HepG2 (cell line): ENCODE data around the gene RTP4. TPM values are rescaled to one million over a fixed set of nuclear protein-coding genes. Genes with fewer than 3 reads are reported as not detected.

Experiments
- ATAC-seq: fragments of 200-7000 bp; cut with Tn5 transposase; 3 replicates; pipeline ENCODE4 v1.9.1; 2020; ENCODE audit warnings: mild to moderate bottlenecking, moderate library complexity
- BruUV-seq: library from RNA; stranded (reverse); fragments of 400-500 nt; replicated peaks from 2 replicates; lab custom pipeline; 2021; lab: Mats Ljungman, UMichigan
- CTCF ChIA-PET: fragments of 300-600 bp; formaldehyde crosslinking; extraction: SDS; loops from one replicate; lab custom pipeline; 2021; ENCODE audit warnings: low total read pairs, inconsistent platforms, low intra/inter-chr PET ratio; lab: Yijun Ruan, JAX
- POLR2A ChIA-PET: fragments of 350-600 bp; sonication (Branson Sonifier 250); formaldehyde crosslinking; loops from one replicate; lab custom pipeline; 2020; ENCODE audit warnings: antibody characterized with exemption, inconsistent platforms; lab: Yijun Ruan, JAX
- DNase-seq: peaks from one replicate; pipeline ENCODE4 v3.0.0-alpha.2; 2015; ENCODE audit warnings: low spot score
- FAIRE-seq: peaks from 3 replicates; lab custom pipeline; 2011; peaks lifted over from hg19 to GRCh38; lab: Jason Lieb, UNC
- H2AFZ ChIP-seq: one replicate; pipeline ENCODE4 v1.6.1; 2011; ENCODE audit warnings: low read length, inconsistent platforms
- H3K27ac ChIP-seq: fragments of 300-600 bp; 3 replicates; pipeline ENCODE4 v1.8.0; 2011; ENCODE audit warnings: mixed run types, mild to moderate bottlenecking, mixed read lengths, low read length, inconsistent platforms; ENCODE audit not compliant: insufficient read depth; ENCODE audit errors: extremely low read length
- H3K27me3 ChIP-seq, 2 experiments: fragments of 200-600 bp in 1 of 2; 2 replicates in 1 of 2; 3 replicates in 1 of 2; pipeline versions ENCODE4 v1.6.0 to v1.8.0; 2011; ENCODE audit warnings: low read length in 2 of 2, mild to moderate bottlenecking in 2 of 2, moderate library complexity in 2 of 2, inconsistent platforms in 1 of 2; ENCODE audit not compliant: insufficient read depth in 2 of 2, control insufficient read depth in 1 of 2
- H3K36me3 ChIP-seq, 2 experiments: fragments of 200-600 bp in 1 of 2; replicated peaks in 1 of 2; 2 replicates in 1 of 2; 3 replicates in 1 of 2; pipeline versions ENCODE4 v1.5.1 to v1.8.0; 2011; ENCODE audit warnings: low read length in 2 of 2, inconsistent platforms in 1 of 2; ENCODE audit not compliant: insufficient read depth in 2 of 2, control insufficient read depth in 1 of 2
- H3K4me1 ChIP-seq: 2 replicates; pipeline ENCODE4 v1.5.1; 2012; ENCODE audit warnings: low read length, inconsistent platforms; ENCODE audit not compliant: insufficient read depth
- H3K4me2 ChIP-seq: 2 replicates; pipeline ENCODE4 v1.6.0; 2011; ENCODE audit warnings: low read depth, low read length, inconsistent platforms
- H3K4me3 ChIP-seq, 3 experiments: fragments of 200-600 bp in 1 of 3; sonication (generic), shearing (Covaris generic) in 1 of 3; replicated peaks in 1 of 3; 2 replicates each; pipeline ENCODE4 v1.5.1; 2011 to 2016; ENCODE audit warnings: low read length in 3 of 3, inconsistent platforms in 2 of 3, low read depth in 2 of 3, mild to moderate bottlenecking in 2 of 3, control low read depth in 1 of 3, mixed read lengths in 1 of 3; ENCODE audit not compliant: insufficient read depth in 1 of 3
- H3K79me2 ChIP-seq: one replicate; pipeline ENCODE4 v1.6.1; 2011; ENCODE audit warnings: low read length, inconsistent platforms; ENCODE audit not compliant: insufficient read depth
- H3K9ac ChIP-seq: 2 replicates; pipeline ENCODE4 v1.6.0; 2011; ENCODE audit warnings: mild to moderate bottlenecking, low read depth, low read length, inconsistent platforms; ENCODE audit not compliant: insufficient read depth
- H3K9me3 ChIP-seq: 2 replicates; pipeline ENCODE4 v1.5.1; 2012; ENCODE audit warnings: mild to moderate bottlenecking, low read length
- H4K20me1 ChIP-seq: 2 replicates; pipeline ENCODE4 v1.6.0; 2011; ENCODE audit warnings: inconsistent platforms, mild to moderate bottlenecking, low read length, moderate library complexity; ENCODE audit not compliant: insufficient read depth
- ARNTL ChIP-seq: sonication (generic); formaldehyde crosslinking; IDR thresholded peaks from 2 replicates; pipeline ENCODE4 v1.4.0; 2020; ENCODE audit warnings: mild to moderate bottlenecking, missing genetic modification reagents
- ATF7 ChIP-seq, 2 experiments: fragments of 450-650 bp in 1 of 2; sonication (generic) in 1 of 2; formaldehyde crosslinking in 1 of 2; IDR thresholded peaks; 2 replicates each; pipeline versions ENCODE4 v1.4.0 to v1.6.1; 2016 to 2020; ENCODE audit warnings: antibody characterized with exemption in 1 of 2, mild to moderate bottlenecking in 1 of 2, missing genetic modification reagents in 1 of 2
- HMG20B ChIP-seq: conservative IDR thresholded peaks from 2 replicates; pipeline ENCODE4 v1.6.1; 2016; ENCODE audit warnings: missing genetic modification reagents, missing compliant biosample characterization
- KMT2A ChIP-seq: sonication (generic); formaldehyde crosslinking; IDR thresholded peaks from 2 replicates; pipeline ENCODE4 v1.4.0; 2020; ENCODE audit warnings: missing genetic modification reagents
- NR2F2 ChIP-seq: IDR thresholded peaks from 2 replicates; pipeline ENCODE4 v1.6.1; 2012; ENCODE audit warnings: low read depth, inconsistent platforms, borderline replicate concordance
- PPARG ChIP-seq: conservative IDR thresholded peaks from 2 replicates; pipeline ENCODE4 v1.6.1; 2016; ENCODE audit warnings: missing biosample characterization, missing genetic modification reagents
- SALL1 ChIP-seq: sonication (generic); formaldehyde crosslinking; IDR thresholded peaks from 2 replicates; pipeline ENCODE4 v1.8.0; 2022; ENCODE audit warnings: mild to moderate bottlenecking, missing genetic modification reagents
- SCMH1 ChIP-seq: sonication (generic); formaldehyde crosslinking; IDR thresholded peaks from 2 replicates; pipeline ENCODE4 v1.9.0; 2021; ENCODE audit warnings: missing genetic modification reagents, mild to moderate bottlenecking, borderline replicate concordance
- TGIF2 ChIP-seq: IDR thresholded peaks from 2 replicates; pipeline ENCODE4 v1.6.1; 2016; ENCODE audit warnings: control low read depth, missing compliant biosample characterization
- ZNF230 ChIP-seq: sonication (generic); formaldehyde crosslinking; IDR thresholded peaks from 2 replicates; pipeline ENCODE4 v1.4.0; 2020; ENCODE audit warnings: mild to moderate bottlenecking, missing genetic modification reagents
- ZSCAN20 ChIP-seq: sonication (generic); formaldehyde crosslinking; IDR thresholded peaks from 2 replicates; pipeline ENCODE4 v1.4.0; 2020; ENCODE audit warnings: missing genetic modification reagents, mild to moderate bottlenecking, borderline replicate concordance
- WGBS: methylation state at CpG from one replicate; pipeline ENCODE4 v1.1.6; 2017; ENCODE audit warnings: low lambda C conversion rate; 5-methylcytosine and 5-hydroxymethylcytosine counted together
- in situ Hi-C: cut with HindIII; loops from 2 replicates; pipeline ENCODE4 v1.10.0; 2017; ENCODE audit warnings: low pct_unique_long_range_greater_than_20kb; ENCODE audit not compliant: extremely low pct_ligation_motif_present
- intact Hi-C: fragments of 100-400 bp; cut with micrococcal nuclease; formaldehyde crosslinking; loops from one replicate; pipeline ENCODE4 v1.10.0; 2022; ENCODE audit not compliant: unreplicated experiment
- polyA plus RNA-seq, 8 experiments: library from polyadenylated mRNA; depleted of rRNA in 3 of 8; stranded (reverse) in 7 of 8; unstranded in 1 of 8; fragments of >200 nt; fragmentation: Illumina TruSeq in 4 of 8; extraction: Trizol in 4 of 8; gene quantifications; 2 replicates each; pipeline versions ENCODE4 v1.2.1 to v1.2.3, GENCODE V29; 2011 to 2016; ENCODE audit warnings: low read depth in 4 of 8, missing spikeins in 1 of 8, mixed read lengths in 1 of 8; ENCODE audit not compliant: insufficient read depth in 1 of 8
- total RNA-seq, 5 experiments: library from RNA; depleted of rRNA; stranded (reverse); fragments of >200 nt; fragmentation: Illumina TruSeq; extraction: Trizol; gene quantifications; 2 replicates each; pipeline ENCODE4 v1.2.3, GENCODE V29; 2016; ENCODE audit warnings: low read depth in 1 of 5

RTP4 gene
- total and polyA plus RNA-seq, 2 of the 13 experiments (the other 11 are each of a cell fraction or from before 2014, with no cell fraction given), result 0.11 to 0.62 TPM

- Histone ChIP-seq H3K4me2 (no peak overlapping the region), H3K79me2 (no peaks in the 10 kb centered on the region), H3K27me3 (no peaks in the 10 kb centered on the region), H4K20me1 (no peaks in the 10 kb centered on the region), H3K4me3 (no peak overlapping the region), H2AFZ (no peak overlapping the region), H3K9ac (no peak overlapping the region), H3K9me3 (no peaks in the 10 kb centered on the region), H3K27ac (no peak overlapping the region), H3K4me1 (no peaks in the 10 kb centered on the region), H3K36me3 (no peaks in the 10 kb centered on the region)
- CTCF ChIA-PET, result no interaction called here
- WGBS, result 22% methylated on average over 5 of the region's 5 CpGs
- POLR2A ChIA-PET, result no interaction called here
- ATAC-seq, result no peak
- no TSS peak for BruUV-seq
- in situ Hi-C loops, result no loop called here
- DNase-seq, result no peak
- intact Hi-C loops, result no loop called here
- no peak for FAIRE-seq
- TF ChIP-seq ZSCAN20 (CRISPR knock-in tag) (no peak), SALL1 (CRISPR knock-in tag) (no peak), PPARG (no peak), HMG20B (no peak), ZNF230 (CRISPR knock-in tag) (no peak), KMT2A (CRISPR knock-in tag) (no peak)
These were observed 7.4 kb downstream of the RTP4 start for GRCh38 chr3:187375581-187375980.

DNA sequence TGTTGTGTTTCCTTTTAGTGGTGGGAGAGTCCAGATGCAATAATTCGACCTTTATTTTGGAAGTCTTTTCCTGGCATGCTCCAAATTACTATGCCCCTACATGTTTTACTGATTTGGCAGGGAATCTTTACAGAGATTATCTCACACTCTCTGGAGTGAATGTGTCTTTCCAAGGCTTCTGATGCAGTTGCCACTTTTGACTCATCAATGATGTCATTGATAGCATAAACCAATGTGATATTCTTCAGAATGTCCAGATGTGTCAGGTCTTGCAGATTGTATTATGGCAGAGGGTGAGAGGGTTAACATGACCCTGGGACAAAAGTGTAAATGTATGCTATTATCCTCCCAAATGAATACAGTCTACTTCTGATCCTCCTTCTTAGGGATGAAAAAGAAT, 9.7 kb downstream of the RTP4 start:
- H4K20me1 ChIP-seq, result no peaks in the 10 kb centered on the region
- no peaks in the 10 kb centered on the region for H3K36me3 ChIP-seq
- TF ChIP-seq ATF7 (IDR thresholded peaks at IDR 0.05) (peak; percentile 53; the same call in 1 of the 2 replicates), ATF7 (CRISPR knock-in tag; IDR thresholded peaks at IDR 0.05) (no peak), ARNTL (CRISPR knock-in tag) (no peak), TGIF2 (no peak), SCMH1 (CRISPR knock-in tag) (no peak), NR2F2 (no peak)
- TF ChIP-seq, all 625 proteins: peak for 1
- ChIA-PET POLR2A (no interaction called here), CTCF (no interaction called here)
- Histone ChIP-seq H3K9ac (no peak overlapping the region), H2AFZ (no peak overlapping the region), H3K9me3 (no peaks in the 10 kb centered on the region), H3K4me1 (no peaks in the 10 kb centered on the region), H3K79me2 (no peaks in the 10 kb centered on the region), H3K4me3 (no peak overlapping the region), H3K27me3 (no peaks in the 10 kb centered on the region), H3K4me2 (no peak overlapping the region), H3K27ac (no peak overlapping the region)
- WGBS, result 0% methylated on average over 1 of the region's 1 CpG
- DNase-seq (no peak), ATAC-seq (no peak), FAIRE-seq (no peak)
- in situ Hi-C loops, result no loop called here
- intact Hi-C loops, result no loop called here
- no TSS peak for BruUV-seq
